ENCODE data around the gene DPH6.
A peak's percentile ranks its signal among the peaks of the same experiment; 100 is the strongest.
"Not testable (repeated sequence)": the region's sequence is repeated elsewhere in the genome, so short reads cannot be mapped to it uniquely, and the experiment has no call there.

Gene DPH6

DNA sequence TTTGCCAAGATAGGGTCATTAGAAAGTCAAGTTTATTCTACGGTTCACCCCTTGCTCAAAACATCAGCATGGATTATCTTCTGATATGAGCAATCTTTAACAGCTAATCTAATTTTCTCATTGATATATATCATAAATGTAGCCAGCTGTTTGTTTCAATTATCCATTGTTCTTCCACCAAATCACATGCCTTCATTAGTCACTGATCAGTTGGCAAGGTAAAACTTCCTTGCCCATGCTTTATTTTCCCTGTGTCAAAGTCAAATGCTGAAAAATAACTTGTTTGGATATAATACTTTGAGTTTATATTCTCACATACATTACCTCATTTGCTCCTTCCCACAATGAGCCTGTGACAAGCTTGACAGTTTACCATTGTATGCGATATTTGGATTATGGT is 60.6 kb downstream of the DPH6 start:
- no peak for DNase-seq (ENCODE audit: low spot score)

DNA sequence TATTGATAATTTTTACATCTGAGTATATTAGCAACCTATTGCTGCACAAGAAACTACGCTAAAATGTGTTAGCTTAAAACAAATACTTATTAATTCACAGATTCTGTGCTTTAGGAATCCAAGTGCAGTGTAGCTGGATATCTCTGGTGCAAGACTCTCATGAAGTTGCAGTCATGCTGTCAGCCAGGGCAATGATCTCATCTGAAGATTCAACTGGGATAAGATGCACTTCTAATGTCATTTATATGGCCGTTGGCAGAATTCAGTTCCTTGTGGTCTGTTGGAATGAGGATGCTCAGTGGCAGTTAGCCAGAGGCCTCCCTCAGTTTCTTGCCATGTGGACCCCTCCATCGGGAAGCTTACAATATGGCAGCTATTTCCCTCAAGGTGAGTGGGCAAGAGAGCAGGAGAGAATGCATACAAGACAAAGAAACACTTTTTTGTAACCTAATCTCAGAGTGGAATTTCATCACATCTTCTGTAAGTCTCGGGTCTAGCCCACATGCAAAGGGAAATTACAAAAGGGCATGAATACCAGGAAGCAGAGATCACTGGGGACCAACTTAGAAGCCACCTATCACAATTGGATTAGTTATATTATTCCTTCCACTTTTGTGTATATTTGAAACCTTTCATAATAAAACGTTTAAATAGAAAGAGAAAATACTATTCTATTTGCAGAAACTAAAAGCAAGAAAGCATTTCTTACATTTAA is 61.6 kb downstream of the DPH6 start:
- no peak for DNase-seq (ENCODE audit: low spot score)

DNA sequence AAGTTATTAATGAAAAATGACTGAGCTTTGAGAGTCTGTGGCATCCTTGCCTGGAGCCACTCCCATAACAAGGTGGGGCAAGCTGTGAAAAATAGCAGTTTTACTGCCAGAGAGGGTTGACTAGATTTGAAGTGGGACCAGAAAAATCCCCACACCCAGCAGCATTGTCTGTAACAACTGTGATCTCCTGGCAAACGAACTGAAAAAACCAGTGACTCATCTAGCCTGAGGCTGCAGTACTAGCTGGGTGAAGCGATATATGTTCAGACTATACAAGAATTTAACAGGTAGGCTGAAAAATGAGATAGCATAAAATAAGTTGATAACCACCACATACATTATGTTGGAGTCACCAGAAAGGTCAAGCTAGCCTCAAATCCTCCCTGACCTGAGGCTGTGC is 64.0 kb downstream of the DPH6 start:
- DNase-seq (ENCODE audit: low spot score), result peak; percentile 2

DNA sequence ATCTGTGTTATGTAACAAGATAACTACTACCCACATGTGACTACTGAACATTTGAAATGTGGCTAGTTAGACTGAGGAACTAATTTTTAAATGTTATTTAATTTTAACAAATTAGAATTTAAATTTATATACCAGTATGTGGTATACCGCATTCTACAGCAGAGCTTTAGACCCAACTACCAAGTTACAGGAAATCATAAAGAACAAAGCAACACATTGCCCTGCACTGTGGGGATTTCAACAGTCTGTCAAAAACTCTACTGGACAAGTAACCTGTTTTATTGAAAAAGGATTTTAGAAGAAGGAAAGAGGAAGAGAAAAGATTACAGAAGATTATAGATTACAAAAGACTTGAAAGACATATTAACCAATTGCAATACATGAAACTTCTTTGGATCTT is 64.9 kb downstream of the DPH6 start:
- DNase-seq (ENCODE audit: low spot score), result no peak

DNA sequence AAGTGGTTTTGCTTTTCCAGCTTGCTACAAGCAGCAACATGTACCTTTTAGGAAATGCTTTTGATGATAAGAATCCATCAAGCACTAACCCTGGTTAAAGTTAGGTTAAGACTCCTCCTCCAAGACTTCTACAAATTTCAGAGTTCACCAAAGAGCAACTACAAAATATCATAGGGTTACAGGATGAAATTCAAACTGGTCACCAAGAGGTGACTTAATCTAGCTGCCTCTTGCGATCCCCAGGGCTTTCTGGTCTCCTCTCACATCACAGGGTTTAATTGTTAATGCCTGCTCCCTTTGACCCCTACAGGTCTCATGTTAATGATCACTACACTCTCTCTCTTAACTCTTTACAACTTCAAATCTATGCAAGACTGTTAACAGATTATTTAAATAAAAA is 66.5 kb downstream of the DPH6 start:
- no peak for DNase-seq (ENCODE audit: low spot score)

DNA sequence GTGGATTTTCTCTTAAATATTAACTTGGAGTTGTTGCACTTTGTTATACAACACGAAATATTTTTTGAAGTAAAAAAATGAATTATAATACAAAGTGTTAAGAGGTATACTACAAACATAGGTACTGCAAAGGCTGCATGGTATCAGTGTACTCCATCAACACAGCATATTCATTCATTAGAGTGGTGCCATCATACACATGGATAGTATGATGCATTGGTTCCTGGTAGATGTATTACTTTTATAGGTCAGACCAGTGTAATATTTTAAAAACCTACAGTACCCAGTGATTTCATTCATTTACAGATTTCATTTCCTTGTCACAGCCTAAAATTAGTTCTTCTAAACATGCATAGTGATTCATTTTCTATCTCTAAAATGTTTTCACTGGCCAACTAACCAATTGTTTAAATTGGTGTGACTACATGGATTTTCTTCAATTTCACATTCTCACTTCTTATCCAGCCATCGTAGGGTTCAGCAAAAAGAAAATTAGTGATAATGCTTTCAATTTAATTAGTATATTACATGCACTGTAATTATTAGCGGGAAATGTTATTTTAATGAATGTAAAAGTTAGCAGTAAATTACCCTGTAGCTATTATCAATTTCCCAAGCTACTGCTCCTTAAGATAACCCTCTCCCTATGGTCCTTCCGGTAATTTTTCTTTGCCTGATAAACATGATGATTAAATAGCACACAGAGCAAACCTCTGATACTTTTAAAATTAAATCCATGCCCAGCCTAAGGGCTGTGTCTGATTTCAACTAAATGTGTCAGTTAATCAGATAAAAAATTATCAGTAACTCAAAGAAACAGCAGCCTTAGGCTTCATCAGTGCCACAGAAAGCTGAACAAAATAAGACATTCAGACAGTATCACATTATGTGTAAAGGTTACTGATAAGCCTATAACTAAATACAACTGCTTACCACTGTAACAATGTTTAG is 68.4 kb downstream of the DPH6 start:
- DNase-seq (ENCODE audit: low spot score), result no peak

DNA sequence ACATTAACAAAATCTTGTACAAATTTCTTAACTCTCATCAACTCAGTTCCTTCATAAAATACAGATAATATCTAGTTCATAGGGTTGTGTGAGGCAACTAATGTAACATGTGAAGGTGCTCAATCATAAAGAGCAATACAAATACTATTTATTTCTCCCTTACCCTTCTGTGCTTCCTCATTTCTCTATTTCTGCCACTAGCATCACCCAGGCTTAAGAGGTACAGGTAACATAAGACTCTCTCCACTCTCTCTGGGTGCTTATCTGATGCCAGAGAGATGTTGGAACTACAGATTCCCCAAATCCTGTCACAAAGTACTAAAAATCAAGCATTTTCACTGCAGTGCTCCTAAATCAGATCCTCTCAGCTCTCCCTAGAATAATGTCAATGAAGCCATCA is 74.9 kb downstream of the DPH6 start:
- no peak for DNase-seq (ENCODE audit: low spot score)

DNA sequence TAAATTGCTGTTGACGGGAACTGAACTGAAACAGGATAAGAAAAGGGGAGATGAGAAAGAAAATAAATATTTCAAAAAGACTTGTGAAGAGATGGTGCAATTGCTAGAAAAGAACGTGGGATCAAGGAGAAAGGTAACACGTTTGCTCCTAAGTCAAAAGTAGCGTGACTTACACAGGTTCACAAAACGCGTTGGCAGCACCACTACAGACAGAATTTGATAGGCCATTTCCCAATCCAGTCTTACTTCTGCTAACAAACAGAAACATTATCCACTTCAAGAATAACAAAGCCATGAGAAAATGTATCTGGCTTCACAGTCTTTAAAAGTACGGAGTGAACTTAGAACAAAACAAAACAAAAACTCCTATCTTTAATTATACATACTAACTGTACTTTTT is 75.5 kb downstream of the DPH6 start:
- DNase-seq (ENCODE audit: low spot score), result no peak

DNA sequence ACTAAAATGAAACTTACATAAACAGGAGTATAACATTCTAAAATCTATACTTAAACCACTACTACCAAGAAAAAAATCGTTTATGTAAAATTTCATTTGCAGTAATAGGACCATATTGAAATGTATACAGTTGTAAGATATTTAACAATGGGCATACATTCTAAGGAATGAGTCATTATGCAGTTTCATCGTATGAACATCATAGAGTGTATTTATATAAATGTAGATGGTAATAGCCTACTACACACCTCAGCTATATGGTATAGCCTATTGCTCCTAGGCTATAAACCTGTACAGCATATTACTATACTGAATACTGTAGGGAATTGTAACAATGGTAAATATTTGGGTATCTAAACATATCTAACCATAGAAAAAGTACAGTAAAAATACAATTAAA is 79.5 kb downstream of the DPH6 start:
- no peak for DNase-seq (ENCODE audit: low spot score)

DNA sequence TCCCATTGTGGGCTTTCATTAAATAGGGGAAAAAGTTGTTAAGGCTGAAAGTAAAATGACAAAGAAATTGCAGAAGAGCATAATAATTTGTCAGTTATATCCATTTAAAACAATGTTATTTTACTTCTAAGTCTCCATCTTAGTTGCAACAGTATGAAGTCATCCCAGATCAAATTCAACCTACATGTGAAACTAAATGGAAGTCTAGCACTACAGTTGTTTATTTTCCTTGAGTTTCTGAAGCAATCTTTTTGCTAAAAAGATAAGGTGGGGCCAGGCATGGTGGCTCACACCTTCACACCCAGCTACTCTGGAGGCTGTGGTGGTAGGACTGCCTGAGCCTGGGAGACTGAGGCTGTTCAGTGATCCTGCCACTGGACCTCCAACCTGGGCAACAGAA is 80.2 kb downstream of the DPH6 start:
- no peak for DNase-seq (ENCODE audit: low spot score)

DNA sequence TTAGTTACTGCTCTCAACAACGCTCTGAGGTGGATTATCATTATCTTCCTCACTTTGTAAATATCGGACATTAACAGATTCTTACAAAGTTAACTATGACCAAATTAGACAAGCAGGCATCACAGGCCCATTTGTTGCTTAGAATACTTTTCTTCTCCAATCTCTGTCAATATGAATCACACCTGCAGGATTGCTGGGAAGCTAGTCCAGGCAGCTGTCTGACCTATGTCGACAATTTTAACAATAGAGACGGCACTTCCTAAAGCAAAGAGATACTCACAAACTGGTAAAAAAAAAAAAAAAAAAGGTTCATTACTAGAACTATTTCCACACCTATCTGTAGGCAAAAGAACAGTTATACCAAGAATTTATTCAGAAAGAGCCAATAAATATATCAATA is 85.3 kb downstream of the DPH6 start:
- no peak for DNase-seq (ENCODE audit: low spot score)

DNA sequence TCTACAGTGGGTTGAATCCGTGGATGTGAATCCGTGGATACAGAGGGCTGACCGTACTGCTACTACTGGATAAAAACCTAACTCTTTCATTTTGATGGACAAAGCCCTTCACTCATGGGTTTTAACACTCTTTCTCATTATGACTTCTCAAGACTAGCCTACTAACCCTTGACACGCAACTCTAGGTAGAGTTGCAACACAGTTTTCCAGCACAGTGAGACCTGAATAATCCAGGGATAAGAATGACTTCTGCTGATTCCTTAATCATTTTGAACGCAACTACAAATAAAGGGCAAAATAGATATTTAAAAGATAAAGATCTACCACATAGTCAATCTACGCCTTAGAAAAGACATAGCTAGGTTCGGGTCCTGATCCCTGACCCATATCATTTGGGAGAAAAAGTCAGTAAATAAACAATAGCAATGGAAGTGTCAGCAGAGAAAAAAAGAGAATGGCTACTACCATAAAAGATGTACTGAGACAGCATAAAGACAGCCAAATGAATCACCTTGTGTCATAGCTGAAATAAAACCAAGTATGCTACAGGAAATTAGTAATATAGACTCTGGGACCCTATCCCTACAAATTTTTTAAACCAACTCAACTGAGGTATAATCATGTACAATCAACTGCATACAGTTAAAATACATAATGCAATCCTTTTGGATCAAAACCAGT is 87.6 kb downstream of the DPH6 start:
- DNase-seq (ENCODE audit: low spot score), result no peak

DNA sequence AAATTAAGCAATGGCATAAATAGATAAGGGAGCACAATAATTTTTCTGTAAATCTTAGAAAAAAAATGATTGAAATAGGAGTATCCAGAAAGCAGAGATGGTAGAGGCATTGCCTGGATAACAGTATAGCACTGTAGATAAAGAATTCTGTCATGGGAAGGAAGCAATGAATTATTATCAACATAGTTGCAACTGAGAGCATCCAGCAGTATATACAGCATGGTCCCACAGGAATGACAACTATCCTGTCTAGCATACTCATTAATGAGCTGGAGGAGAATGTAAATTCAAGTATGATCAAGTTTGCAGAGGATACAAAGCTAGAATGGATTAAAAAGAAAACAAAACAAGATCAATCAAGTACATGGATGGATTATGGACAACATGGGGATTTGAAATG is 90.8 kb downstream of the DPH6 start:
- no peak for DNase-seq (ENCODE audit: low spot score)

DNA sequence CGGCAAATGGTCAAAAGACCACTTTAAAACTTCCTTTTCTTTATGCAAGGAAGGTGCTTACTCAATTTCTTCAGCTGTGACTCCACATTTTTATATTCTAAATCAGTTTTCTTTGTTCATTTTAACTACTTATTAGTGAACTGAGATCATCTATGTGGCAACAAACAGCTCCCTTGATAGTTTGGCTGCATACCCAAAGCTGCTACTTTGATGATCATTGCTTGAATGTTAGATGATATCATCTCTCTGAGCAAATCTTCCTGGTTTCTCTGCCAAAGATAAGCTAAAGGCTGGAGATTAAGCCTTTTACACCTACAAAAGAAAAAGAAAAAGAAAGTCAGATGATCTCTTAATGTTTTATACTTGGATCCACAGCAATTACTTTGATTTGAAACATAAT is 95.5 kb downstream of the DPH6 start:
- no peak for DNase-seq (ENCODE audit: low spot score)

DNA sequence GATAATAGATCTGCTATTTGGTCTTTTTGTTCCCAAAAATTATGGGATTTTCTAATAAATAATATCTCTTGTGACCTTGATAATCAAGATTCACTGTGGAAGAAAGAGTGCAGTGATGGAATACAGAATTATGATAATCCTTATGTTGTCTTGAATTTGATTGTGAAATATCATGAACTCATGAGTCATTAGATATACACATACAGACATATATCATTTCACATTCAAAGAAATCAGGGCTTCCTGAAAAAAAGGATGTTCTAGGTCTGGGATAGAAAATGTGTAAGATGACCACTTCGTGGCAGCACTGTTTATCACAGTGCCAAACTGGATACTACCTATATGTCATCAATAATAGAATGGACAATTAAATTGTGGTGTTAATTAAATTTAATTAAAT is 97.7 kb downstream of the DPH6 start:
- DNase-seq (ENCODE audit: low spot score), result no peak

DNA sequence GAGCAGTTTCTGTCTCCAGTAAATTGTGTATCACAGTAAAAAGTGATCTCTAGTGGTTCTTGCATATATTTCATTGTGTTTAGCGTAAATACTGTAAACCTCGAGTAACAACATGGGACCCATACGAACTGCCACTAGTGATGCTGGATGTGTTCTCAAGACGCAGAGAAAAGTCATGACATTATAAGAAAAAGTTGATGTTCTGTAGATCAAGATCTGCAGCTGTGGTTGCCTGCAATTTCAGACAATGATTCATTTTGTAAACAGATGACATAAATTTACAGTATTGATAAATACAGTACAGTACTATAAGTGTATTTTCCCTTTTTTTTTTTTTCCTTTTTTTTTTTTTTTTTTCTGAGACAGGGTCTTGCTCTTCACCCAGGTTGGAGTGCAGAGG is 100.1 kb downstream of the DPH6 start:
- DNase-seq (ENCODE audit: low spot score), result no peak

DNA sequence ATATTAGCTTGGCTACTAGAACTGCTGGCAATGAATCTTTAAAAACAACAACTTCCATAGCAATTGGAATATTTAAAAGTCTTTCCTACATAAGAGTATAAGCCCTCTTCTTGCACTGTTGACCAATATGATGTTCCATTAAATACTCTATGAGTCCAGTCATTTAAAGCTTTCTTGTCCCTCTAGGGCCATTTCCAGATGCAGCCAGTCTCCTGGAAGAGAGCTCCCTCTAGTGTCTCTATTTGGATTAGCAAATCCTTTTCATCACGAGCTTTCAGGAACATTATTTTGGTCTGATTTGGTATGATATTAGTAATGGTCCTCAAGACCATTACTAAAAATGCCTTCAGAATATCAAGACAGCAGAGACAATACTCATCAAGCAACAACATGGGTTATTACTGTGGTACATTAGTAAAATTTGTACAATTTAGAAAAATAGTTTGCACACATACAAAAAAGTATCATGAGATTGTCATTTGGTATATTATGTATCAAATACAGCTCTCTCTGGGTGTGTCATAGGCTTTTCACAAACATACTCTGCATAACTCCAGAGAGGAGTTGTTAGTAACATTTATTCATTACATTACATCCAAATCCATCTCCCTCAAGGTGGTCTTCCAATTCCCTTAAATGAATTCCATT is 101.3 kb downstream of the DPH6 start:
- DNase-seq (ENCODE audit: low spot score), result peak; percentile 42

DNA sequence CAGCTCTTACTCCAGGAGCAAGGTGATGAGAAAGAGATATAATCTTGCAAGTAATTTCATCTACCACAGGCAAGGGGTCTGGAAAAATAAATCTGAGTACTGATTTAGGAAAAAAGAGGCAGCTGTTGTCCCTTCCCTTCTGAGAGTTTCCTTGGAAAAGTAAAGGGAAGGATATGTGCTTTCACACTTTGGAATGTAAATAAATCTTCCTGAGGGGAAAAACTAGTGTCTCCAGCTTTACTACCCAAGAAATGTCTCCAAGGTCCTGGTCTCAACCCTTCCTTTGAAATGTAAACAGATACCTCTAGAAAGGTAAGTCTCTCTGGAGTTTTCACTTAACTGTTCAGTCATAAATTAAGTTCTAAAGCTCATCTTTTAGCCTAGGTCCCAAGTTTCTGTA is 102.6 kb downstream of the DPH6 start:
- no peak for DNase-seq (ENCODE audit: low spot score)

DNA sequence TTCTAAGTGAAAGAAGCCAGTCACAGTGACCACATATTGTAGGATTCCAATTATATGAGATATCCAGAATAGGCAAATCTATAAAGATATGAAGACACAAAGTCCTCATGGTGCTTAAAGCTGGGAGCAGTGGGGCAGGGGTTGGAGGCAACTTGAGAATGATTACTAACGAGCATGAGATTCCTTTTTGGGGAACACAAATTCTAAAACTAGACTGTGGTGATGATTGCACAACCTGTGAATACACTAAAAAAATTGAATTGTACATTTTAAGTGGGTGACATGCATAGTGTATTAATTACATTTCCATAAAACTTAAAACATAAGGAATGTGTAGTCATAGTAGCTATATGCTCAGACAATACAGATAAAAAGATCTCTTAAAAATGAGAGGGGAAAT is 103.2 kb downstream of the DPH6 start:
- DNase-seq (ENCODE audit: low spot score), result no peak

DNA sequence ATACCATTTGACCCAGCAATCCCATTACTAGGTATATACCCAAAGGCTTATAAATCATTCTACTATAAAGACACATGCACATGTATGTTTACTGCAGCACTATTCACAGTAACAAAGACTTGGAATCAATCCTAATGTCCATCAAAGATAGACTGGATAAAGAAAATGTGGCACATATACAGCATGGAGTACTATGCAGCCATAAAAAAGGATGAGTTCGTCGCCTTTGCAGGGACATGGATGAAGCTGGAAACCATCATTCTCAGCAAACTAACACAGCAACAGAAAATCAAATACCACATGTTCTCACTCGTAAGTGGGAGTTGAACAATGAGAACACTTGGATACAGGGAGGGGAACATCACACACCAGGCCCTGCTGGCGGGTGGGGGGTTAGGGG is 104.7 kb downstream of the DPH6 start:
- not testable (repeated sequence) for DNase-seq (ENCODE audit: low spot score)

DNA sequence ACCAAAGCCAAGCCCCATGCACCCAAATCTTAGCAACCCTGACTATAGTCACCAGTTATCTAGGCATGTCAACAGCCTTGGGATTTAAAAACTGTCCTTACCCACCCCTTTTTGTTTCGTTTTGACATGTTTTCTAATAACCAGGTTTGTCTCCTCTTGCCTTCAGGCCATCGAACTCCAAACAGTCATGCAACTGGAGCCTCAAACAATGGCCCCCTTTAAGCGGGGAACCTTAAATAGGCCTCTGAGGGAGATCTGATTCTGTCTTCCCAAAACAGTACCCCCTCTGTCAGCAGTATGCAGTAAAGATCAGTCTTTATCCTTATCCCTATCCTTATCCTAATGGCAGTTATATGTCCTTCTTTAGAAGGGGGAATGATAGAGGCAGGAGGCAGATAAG is 105.7 kb downstream of the DPH6 start:
- DNase-seq (ENCODE audit: low spot score), result no peak

DNA sequence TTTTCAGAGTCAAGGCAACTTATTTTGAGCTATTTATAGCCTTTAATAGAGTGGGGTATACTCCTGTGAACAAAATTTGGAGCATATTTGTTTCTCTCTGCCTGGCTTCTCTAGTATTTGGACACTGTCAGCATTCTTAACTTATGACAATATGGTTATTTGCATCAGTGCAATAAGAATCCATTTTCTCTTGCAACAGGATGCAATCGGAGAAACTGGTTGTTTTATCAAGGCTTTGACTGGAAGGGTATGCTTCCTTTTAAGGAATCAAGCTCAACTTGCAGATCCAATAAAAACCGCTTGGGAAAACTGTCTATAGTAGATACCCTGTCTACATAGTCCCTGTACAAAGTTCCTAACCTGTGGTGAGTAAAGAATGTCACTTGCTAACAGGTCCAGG is 106.7 kb downstream of the DPH6 start:
- DNase-seq (ENCODE audit: low spot score), result no peak

DNA sequence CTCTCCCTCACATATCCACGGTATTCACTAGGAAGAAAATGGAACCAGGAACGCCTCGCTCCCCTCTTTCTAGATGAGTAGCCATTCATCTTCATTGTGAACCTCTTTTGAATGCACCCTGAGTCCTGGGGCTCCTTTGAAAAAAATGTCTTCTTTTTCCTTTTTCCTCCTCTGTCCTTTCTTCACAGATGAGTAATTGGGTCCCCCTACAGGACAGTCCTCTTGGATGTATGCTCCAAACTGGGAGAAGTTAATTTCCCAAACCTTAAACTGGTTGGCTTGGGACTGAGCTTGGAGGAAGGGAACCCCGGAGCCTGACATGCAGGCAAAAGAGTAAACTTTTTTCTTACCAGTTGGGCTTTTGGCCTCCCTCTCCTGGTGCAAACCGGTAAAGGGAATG is 108.8 kb downstream of the DPH6 start:
- DNase-seq (ENCODE audit: low spot score), result no peak

All from SW480 (cell line).